ENCODE data around the gene INAFM2. TPM values are rescaled to one million over a fixed set of nuclear protein-coding genes. Genes with fewer than 3 reads are reported as not detected.

The INAFM2 gene
- total RNA-seq, 1 experiment from 2014 or later, result 25.4 TPM

GRCh38 chr15:40305281-40305680, 18.2 kb upstream of the INAFM2 start:
- Histone ChIP-seq H3K27ac (ENCODE audit: insufficient read length, low read depth, low read length) (no peak overlapping the region), H2BK120ac (ENCODE audit: low read depth, low read length, poor library complexity, severe bottlenecking) (no peak overlapping the region), H4K5ac (ENCODE audit: insufficient read length, low read depth, low read length) (no peak overlapping the region), H3K4ac (ENCODE audit: low read depth, low read length) (no peak overlapping the region), H2BK15ac (ENCODE audit: low read depth, low read length) (no peak overlapping the region), H3K18ac (ENCODE audit: insufficient read length, low read depth, low read length) (no peak overlapping the region), H4K20me1 (ENCODE audit: control insufficient read depth, insufficient read depth, insufficient read length) (no peaks in the 10 kb centered on the region), H3K79me2 (ENCODE audit: insufficient read depth, low read length) (no peaks in the 10 kb centered on the region), H2BK20ac (ENCODE audit: low read depth, low read length, poor library complexity, severe bottlenecking) (no peak overlapping the region), H3K23me2 (ENCODE audit: insufficient read length, low read depth, low read length, poor library complexity, severe bottlenecking) (no peaks in the 10 kb centered on the region), H3K79me1 (ENCODE audit: insufficient read depth, low read depth, low read length, poor library complexity, severe bottlenecking) (no peaks in the 10 kb centered on the region), H3K14ac (ENCODE audit: insufficient read depth, low read length) (no peak overlapping the region), H3T11ph (ENCODE audit: low read length) (no peak overlapping the region), H4K91ac (ENCODE audit: insufficient read length, low read depth, low read length) (no peak overlapping the region), H2BK12ac (ENCODE audit: insufficient read length, low read depth, low read length) (no peak overlapping the region), H2BK5ac (ENCODE audit: insufficient read length, low read length) (no peak overlapping the region), H2AK5ac (ENCODE audit: insufficient read length, low read length) (no peak overlapping the region), H3K9ac (ENCODE audit: extremely low read depth, insufficient read length, low read length) (no peak overlapping the region), H3K9me3 (ENCODE audit: control insufficient read depth, low read depth, low read length) (no peaks in the 10 kb centered on the region), H4K8ac (replicated peaks; ENCODE audit: insufficient read length, low read depth, low read length) (no peak overlapping the region), H3K27me3 (ENCODE audit: insufficient read depth, low read length) (no peaks in the 10 kb centered on the region), H2AFZ (ENCODE audit: low read length) (no peak overlapping the region), H3K56ac (ENCODE audit: insufficient read length, low read depth, low read length) (no peak overlapping the region), H3K4me1 (ENCODE audit: insufficient read depth, low read length) (peaks cover 6% of the 10 kb centered on the region; the same call in 1 of the 2 replicates), H3K4me2 (ENCODE audit: insufficient read depth, insufficient read length, low read length) (no peak overlapping the region), H3K23ac (ENCODE audit: insufficient read length, low read depth, low read length) (no peak overlapping the region)
- no CpG with 5 or more reads among the region's 4 CpGs for WGBS (ENCODE audit: extremely low coverage, insufficient read length, low lambda C conversion rate)
- Mint-ChIP-seq H3K9me3 (peaks cover 5% of the 10 kb centered on the region in 2 experiments; a peak in 4 of 5 replicates), H3K27me3 (ENCODE audit: low read depth) (peaks cover 18% of the 10 kb centered on the region), H3K4me1 (peaks cover 37 to 47% of the 10 kb centered on the region in 2 experiments), H3K27ac (no peak overlapping the region), H3K4me3 (no peak overlapping the region), H3K36me3 (ENCODE audit: insufficient read depth in 1 of 3, low read depth in 3 of 3) (peaks cover 0 to 6% (median 2%) of the 10 kb centered on the region in 3 experiments; a peak in 4 of 7 replicates)
- TF ChIP-seq CTCF (conservative IDR thresholded peaks at IDR 0.05), result no peak
- DNase-seq, result no peak
